ENCODE results near the gene ABTB1.
A peak's percentile ranks its signal among the peaks of the same experiment; 100 is the strongest.

Gene ABTB1

DNA sequence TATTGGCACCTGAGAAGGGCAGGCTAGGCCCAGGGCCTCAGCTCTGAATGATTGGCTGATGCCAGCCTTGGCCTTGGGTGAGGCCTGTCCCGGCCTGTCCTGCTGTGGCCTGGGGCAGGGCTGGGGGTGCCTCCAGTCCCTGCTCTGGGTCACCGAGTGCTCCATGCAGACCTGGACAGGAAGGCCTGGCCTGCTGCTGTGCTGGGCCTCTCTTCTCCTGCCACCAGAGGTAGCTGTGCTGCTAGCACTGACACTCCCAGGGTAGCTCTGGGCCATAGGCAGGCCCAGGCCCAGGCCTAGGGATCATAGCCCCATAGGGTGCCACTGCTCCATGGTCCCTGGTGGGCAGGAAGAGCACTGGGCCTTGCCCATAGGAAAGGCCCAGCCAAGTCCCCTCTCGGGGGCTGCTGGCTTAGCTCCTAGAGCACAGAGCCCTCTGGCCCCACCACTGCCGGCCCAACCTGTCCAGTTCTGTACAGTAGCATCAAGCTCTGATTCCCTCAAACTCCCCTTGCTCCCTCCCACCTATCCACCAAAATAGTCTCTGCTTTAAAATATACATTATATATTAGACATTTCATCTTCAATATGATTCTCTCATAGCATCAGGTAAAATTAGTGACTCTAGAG is 18.2 kb downstream of the ABTB1 start:
- Histone ChIP-seq H3K4me2 (ENCODE audit: low read depth, low read length, poor library complexity, severe bottlenecking) (no peak overlapping the region), H3K79me2 (ENCODE audit: insufficient read depth, low read length) (no peaks in the 10 kb centered on the region), H3K9ac (ENCODE audit: low read depth, low read length, poor library complexity, severe bottlenecking) (no peak overlapping the region), H4K20me1 (ENCODE audit: insufficient read depth, low read length, poor library complexity, severe bottlenecking) (no peaks in the 10 kb centered on the region), H3K9me3 (ENCODE audit: insufficient read depth, low read depth, low read length) (no peaks in the 10 kb centered on the region), H2AFZ (ENCODE audit: low read length) (no peak overlapping the region), H3K4me3 (ENCODE audit: low read length, poor library complexity, severe bottlenecking) (no peak overlapping the region), H3F3A (ENCODE audit: low read depth) (no peaks in the 10 kb centered on the region; the same call in 1 of the 2 replicates), H3K27me3 (ENCODE audit: insufficient read depth, low read length, poor library complexity, severe bottlenecking) (no peaks in the 10 kb centered on the region), H3K9me2 (replicated peaks; ENCODE audit: low read depth, low read length) (no peaks in the 10 kb centered on the region), H3K36me3 (ENCODE audit: insufficient read depth, low read length) (peaks cover 48% of the 10 kb centered on the region; the same call in 1 of the 2 replicates), H3K4me1 (ENCODE audit: insufficient read depth, low read length, poor library complexity, severe bottlenecking) (no peaks in the 10 kb centered on the region)
- no peak for TF ChIP-seq EZH2phosphoT487 (IDR thresholded peaks at IDR 0.05; ENCODE audit: borderline replicate concordance)
- TF ChIP-seq, protein P1, sequence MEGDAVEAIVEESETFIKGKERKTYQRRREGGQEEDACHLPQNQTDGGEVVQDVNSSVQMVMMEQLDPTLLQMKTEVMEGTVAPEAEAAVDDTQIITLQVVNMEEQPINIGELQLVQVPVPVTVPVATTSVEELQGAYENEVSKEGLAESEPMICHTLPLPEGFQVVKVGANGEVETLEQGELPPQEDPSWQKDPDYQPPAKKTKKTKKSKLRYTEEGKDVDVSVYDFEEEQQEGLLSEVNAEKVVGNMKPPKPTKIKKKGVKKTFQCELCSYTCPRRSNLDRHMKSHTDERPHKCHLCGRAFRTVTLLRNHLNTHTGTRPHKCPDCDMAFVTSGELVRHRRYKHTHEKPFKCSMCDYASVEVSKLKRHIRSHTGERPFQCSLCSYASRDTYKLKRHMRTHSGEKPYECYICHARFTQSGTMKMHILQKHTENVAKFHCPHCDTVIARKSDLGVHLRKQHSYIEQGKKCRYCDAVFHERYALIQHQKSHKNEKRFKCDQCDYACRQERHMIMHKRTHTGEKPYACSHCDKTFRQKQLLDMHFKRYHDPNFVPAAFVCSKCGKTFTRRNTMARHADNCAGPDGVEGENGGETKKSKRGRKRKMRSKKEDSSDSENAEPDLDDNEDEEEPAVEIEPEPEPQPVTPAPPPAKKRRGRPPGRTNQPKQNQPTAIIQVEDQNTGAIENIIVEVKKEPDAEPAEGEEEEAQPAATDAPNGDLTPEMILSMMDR (conservative IDR thresholded peaks at IDR 0.05; ENCODE audit: low read length) = peak; percentile 52

DNA sequence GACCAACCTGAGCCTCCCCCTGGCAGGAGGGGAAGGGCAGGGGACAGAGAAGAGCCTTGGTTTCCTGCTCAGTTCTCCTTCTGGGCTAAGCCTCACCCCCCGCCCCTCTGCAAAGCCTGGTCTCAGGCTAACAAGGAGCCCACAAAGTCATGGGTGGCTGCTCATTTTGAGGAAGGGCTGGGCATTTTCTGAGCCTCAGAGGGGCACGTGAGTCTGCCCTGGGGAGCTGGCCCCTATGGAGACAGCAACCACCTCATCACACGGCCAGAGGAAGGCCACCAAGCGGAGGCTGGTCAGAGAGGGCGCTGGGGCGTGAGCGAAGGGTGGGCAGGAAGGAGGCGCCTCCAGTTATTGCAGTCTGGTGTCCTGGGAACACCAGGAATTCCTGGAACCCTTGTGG is 18.7 kb downstream of the ABTB1 start:
- Histone ChIP-seq H3K9me2 (replicated peaks; ENCODE audit: low read depth, low read length) (no peaks in the 10 kb centered on the region), H3K4me2 (ENCODE audit: low read depth, low read length, poor library complexity, severe bottlenecking) (no peak overlapping the region), H4K20me1 (ENCODE audit: insufficient read depth, low read length, poor library complexity, severe bottlenecking) (no peaks in the 10 kb centered on the region), H2AFZ (ENCODE audit: low read length) (no peak overlapping the region), H3K4me3 (ENCODE audit: low read length, poor library complexity, severe bottlenecking) (no peak overlapping the region), H3K4me1 (ENCODE audit: insufficient read depth, low read length, poor library complexity, severe bottlenecking) (no peaks in the 10 kb centered on the region), H3K36me3 (ENCODE audit: insufficient read depth, low read length) (peaks cover 48% of the 10 kb centered on the region; the same call in 1 of the 2 replicates), H3K27me3 (ENCODE audit: insufficient read depth, low read length, poor library complexity, severe bottlenecking) (no peaks in the 10 kb centered on the region), H3K9me3 (ENCODE audit: insufficient read depth, low read depth, low read length) (no peaks in the 10 kb centered on the region), H3F3A (ENCODE audit: low read depth) (no peaks in the 10 kb centered on the region), H3K9ac (ENCODE audit: low read depth, low read length, poor library complexity, severe bottlenecking) (no peak overlapping the region), H3K79me2 (ENCODE audit: insufficient read depth, low read length) (no peaks in the 10 kb centered on the region)
- TF ChIP-seq, protein P1 (conservative IDR thresholded peaks at IDR 0.05; ENCODE audit: low read length) = no peak
- no peak for TF ChIP-seq EZH2phosphoT487 (IDR thresholded peaks at IDR 0.05; ENCODE audit: borderline replicate concordance)

DNA sequence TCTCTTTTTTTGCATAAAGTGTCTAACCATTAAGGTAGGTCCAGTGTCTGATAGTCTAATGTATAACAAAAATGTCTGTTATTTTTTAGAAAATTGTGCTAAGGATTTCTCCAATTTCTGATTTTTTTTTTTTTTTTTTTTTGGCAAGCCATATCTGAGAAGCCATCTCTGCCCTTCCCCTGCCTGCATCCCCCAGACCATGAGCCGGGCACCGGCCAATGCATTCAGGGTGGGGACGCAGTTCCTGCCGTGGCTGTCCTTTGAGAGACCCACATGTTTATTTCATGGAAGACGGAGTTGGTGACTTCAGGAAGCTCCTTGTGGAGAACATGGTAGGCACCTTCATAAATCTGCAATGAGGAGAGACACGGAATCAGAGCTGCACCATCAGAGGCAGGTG is 19.2 kb downstream of the ABTB1 start:
- H2AFZ ChIP-seq (ENCODE audit: low read length) = no peak overlapping the region
- H3K36me3 ChIP-seq (ENCODE audit: insufficient read depth, low read length) = peaks cover 48% of the 10 kb centered on the region; the same call in 1 of the 2 replicates
- TF ChIP-seq, protein P1 (conservative IDR thresholded peaks at IDR 0.05; ENCODE audit: low read length) = no peak
- no peak for TF ChIP-seq EZH2phosphoT487 (IDR thresholded peaks at IDR 0.05; ENCODE audit: borderline replicate concordance)
- H3K4me2 ChIP-seq (ENCODE audit: low read depth, low read length, poor library complexity, severe bottlenecking) = no peak overlapping the region
- no peaks in the 10 kb centered on the region for H3K9me3 ChIP-seq (ENCODE audit: insufficient read depth, low read depth, low read length)
- H3K9ac ChIP-seq (ENCODE audit: low read depth, low read length, poor library complexity, severe bottlenecking) = no peak overlapping the region
- H3K79me2 ChIP-seq (ENCODE audit: insufficient read depth, low read length) = no peaks in the 10 kb centered on the region
- H4K20me1 ChIP-seq (ENCODE audit: insufficient read depth, low read length, poor library complexity, severe bottlenecking) = peaks cover 2% of the 10 kb centered on the region
- peaks cover 4% of the 10 kb centered on the region for H3K4me1 ChIP-seq (ENCODE audit: insufficient read depth, low read length, poor library complexity, severe bottlenecking)
- H3F3A ChIP-seq (ENCODE audit: low read depth) = no peaks in the 10 kb centered on the region
- H3K27me3 ChIP-seq (ENCODE audit: insufficient read depth, low read length, poor library complexity, severe bottlenecking) = no peaks in the 10 kb centered on the region
- H3K4me3 ChIP-seq (ENCODE audit: low read length, poor library complexity, severe bottlenecking) = no peak overlapping the region
- H3K9me2 ChIP-seq (replicated peaks; ENCODE audit: low read depth, low read length) = no peaks in the 10 kb centered on the region
